ENCODE data around the gene NAALADL2.
"Not testable (repeated sequence)": the region's sequence is repeated elsewhere in the genome, so short reads cannot be mapped to it uniquely, and the experiment has no call there.

NAALADL2 gene

DNA sequence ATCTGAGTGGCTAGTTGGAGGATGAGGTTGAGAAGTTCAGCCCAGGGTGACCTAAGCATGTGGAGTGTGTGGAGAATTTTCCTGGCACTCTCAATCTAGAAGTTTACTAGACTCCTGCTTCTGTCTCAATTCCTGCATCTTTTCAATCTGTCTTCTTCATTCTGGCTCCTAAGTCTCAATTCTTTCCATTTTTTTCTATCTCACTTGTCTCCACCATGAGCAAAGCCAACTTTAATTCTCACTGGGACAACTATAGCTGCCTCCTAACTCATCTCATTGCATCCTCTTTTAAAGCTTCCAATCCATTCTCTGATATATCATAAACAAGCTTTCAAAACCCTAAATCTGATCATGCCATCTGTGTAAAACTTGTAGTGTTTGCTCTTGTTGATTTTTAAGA, 569.3 kb downstream of the NAALADL2 start:
- no peak for DNase-seq (ENCODE audit: low spot score)

DNA sequence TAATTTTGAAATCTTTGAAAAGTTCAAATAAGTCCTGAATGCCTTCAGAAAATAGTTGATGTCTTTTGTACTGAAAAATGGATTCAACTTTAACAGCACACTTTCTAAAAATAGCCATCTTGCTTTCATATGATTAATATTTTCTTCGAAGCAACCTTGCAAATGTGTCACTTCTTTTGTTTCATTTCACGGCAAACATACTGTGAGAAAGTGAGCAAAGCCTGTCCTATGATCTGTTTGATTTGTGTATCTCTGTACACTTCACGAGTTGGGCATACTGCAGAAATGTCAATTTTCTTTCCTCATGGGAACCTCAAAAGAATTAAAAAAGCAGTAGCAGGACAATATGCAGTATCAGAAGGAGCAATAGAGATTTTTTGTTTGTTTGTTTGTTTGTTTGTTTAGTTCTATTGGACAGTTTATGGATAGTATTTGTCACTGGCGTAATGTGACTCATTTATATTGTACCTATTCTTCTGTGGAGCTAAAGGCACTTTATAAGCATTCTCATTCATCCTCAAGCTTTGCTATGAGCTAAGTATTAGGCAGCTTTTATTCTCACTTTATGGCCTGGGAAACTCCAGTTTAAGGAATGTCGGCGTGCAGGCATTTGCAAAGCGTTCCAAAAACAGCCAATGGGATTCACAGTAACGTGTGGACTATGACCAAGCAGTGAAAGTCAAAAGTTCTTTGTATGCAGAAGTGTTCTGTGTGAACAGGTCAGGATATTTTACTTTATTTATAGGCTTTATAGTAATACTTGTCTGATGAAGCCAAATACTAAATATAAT, 572.0 kb downstream of the NAALADL2 start:
- no peak for DNase-seq (ENCODE audit: low spot score)

DNA sequence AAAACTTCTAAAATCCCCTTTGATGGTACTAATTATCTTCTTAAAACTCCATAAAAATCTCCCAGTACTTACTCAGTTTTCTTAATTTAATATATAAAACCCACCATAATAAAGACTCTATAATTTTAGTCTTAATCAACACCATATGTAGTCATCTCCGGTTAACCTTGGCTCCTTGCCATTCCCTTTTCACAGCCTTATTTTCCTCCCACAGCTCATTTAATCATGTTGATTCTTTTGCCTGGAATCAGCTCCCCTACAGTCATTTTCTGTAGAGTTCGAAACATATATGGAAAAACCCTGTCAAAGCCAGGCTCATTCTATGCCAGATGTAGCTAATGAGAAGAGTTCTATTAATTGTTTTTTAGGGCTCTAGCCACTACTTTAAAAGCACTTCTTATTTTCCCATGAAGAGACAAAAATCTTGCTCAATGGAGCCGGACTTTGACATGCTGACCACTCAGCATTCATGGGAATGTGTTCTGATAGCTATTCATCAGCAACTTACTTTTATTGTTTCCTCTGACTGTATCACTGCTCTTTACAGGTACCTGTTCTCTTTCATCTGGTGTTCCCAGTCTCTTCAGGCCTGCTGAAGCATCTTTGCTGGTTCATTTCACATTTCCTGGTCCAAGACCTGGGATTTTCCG, 573.4 kb downstream of the NAALADL2 start:
- peak; percentile 5 for DNase-seq (ENCODE audit: low spot score)

DNA sequence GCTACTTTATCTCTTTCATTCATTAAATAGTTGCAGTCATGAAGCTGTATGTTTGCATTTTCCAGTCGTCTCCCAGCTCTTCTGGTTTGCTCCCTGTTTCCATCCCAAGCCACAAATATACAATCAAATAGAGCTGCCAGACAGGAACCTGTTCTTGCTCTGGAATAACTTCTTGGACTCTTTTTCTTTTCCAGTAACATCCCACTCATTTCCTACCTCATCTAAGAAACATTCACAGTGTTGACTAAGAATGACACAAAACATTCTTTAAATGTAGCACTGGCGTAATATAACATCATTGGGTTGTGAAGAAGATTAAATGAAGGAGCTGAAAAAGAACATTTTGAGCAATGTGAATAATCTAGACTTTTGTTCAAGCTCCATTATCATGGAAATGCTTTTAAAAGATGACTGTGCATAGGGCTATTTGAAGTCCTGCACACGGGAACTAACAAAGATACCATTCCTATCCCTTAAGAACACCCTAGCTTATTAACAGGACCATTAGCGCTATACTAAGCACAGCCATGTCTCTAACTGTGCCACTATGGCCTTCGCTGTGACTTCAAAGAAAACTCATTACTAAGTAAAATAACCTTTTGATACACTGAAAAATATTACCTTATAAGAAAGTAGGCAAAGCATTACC, 574.0 kb downstream of the NAALADL2 start:
- peak; percentile 41 for DNase-seq (ENCODE audit: low spot score)

DNA sequence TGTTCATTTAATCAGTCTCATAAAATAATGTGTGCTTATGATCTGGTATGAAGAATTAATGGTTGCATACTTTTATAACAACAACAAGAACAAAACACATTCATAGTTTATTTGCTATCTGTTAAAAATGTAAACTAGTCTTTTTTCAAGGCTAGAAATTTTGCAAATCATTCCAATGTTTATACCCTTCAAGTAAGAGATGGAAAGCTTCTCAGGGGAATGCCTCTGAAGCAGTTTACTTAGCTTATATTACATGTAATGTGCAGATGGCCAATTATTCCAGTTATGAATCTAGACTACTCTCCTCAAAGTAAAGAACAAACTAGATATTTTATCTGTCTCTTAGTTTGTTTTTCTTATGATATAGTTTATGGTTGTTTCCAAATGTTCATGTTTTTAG, 575.4 kb downstream of the NAALADL2 start:
- no peak for DNase-seq (ENCODE audit: low spot score)

DNA sequence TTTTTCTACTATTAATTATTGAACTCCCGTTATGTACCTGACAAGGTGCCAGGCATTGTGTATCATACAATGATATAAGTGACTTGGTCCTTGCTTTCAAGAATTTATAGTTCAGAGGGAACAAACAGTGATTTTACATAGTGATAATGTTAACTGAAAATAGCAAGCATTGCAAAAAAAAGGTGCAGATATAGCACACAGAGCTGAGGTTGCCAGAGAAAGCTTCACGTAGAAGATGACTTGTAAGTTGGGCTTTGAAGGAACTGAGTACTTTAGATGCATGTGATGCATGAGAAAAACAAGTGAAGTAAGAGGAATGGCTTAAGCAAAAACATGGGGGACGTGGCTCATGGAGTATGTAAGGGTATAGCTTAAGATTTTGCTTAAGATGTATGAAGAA, 584.5 kb downstream of the NAALADL2 start:
- DNase-seq (ENCODE audit: low spot score) = no peak

DNA sequence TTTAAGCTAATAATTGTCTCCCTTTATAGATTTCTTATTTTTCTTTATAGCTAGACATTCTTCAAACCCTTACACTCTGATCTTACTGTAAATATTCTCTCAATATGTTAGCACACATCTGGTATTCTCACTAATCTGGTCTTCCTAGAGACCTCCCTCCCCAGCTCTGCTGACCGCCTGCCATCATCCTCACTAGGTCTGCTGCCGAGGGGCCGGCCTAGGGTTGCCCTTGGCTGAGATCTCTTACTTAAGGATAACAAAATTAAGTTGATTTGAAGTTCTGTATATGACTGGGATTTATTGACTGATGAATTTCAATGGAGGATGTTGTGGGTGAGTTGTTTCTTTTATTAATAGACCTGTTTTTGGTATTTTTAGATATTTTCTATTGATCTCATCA, 586.6 kb downstream of the NAALADL2 start:
- DNase-seq (ENCODE audit: low spot score) = no peak

DNA sequence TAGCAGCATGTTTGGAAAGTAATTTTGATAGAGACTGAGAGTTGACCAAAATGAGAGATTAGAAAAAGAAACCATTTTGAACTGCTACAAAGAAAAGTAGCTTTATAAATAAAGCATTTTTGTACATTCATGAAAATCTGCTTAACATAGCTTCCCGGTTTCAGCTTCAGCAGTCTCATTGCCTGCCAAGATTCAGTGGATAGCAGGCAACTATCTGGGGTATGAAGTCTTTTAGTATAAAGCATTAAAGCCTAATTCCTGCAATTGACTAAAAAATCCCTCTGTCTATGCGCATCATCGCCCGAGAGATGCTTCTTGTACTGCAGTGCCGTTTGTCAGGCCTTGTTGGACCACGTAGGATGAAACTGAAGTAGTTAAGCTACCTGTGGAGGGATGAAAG, 588.4 kb downstream of the NAALADL2 start:
- DNase-seq (ENCODE audit: low spot score) = no peak

DNA sequence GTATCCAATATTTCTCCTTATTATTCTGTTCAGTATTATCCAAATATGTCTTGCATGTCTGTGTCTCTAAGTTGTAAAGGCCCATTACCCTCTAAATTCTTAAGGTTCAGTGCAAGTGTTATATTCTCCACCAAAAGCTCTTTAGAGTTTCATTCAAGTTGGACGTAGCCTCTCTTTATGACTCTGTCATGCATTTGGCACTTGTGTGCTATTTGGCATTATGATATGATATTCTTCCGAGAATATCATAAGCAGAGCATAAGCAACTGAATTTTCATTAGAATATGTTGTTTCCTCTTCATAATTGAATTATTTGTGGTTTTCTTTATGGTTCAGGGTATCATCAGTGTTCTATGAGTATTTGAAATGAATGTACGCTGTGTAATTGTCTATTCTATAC, 594.2 kb downstream of the NAALADL2 start:
- DNase-seq (ENCODE audit: low spot score) = no peak

DNA sequence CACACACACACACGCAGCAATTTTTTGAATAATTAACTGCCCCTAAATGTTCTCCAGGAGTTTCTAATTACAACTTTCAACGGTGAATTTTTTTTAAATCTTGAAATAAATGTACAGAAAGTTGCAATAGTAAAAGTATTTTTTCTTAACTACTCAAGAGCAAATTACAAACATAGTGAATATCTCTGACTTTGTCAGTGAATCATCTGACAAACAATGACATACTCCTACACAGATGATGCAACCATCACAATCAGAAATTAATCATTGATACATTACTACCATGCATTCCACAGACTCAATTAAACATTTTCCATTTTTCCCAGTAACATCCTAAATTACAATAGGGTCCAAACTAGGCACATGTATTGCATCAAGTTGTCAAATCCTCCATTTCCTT, 597.3 kb downstream of the NAALADL2 start:
- DNase-seq (ENCODE audit: low spot score) = peak; percentile 12

DNA sequence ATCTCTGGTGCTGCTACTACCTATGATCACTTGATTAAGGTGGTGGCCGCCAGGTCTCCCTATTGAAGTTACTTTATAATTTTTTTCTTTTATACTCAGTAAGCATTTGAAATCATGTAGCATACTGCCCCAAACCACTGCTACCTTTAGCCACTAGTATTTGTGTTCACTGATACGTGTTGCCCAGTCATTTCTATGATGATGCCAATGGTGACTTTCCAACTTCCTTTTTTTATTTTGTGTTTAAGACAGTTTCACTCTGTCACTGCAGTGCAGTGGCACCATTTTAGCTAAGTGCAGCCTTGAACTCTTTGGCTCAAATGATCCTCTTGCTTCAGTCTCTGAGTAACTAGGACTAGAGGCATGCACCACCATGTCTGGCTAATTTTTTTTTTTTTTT, 598.2 kb downstream of the NAALADL2 start:
- DNase-seq (ENCODE audit: low spot score) = no peak

DNA sequence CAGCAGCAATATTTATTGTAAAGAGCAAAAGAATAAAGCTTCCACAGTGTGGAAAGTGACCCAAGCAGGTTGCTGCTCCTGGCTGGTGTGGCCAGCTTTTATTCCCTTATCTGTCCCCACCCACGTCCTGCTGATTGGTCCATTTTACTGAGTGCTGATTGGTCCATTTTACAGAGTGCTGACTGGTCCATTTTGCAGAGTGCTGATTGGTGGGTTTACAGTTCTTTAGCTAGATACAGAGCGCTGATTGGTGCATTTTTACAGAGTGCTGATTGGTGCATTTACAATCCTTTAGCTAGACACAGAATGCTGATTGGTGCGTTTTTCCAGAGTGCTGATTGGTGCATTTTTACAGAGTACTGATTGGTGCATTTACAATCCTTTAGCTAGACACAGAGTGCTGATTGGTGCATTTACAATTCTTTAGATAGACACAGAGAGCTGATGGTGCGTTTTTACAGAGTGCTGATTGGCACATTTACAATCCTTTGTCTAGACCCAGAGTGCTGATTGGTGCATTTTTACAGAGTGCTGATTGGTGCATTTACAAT, 601.8 kb downstream of the NAALADL2 start:
- not testable (repeated sequence) for DNase-seq (ENCODE audit: low spot score)

DNA sequence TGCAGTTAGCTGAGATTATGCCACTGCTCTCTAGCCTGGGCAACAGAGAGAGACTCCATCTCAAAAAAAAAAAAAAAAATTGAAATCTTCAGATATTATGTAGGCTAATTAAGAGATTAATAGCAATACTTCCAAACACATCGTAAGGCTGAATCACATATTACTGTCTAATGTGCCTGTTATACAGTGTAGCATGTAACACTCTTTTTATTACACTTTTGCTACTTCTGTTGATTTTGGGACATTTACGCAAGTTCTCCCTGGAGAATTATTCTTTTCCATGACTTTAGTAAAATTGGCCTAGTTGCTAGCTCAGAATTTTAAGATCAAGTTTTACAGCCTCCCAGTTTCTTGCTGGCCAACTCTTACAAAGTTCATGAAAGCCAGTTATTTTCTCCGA, 605.2 kb downstream of the NAALADL2 start:
- no peak for DNase-seq (ENCODE audit: low spot score)

DNA sequence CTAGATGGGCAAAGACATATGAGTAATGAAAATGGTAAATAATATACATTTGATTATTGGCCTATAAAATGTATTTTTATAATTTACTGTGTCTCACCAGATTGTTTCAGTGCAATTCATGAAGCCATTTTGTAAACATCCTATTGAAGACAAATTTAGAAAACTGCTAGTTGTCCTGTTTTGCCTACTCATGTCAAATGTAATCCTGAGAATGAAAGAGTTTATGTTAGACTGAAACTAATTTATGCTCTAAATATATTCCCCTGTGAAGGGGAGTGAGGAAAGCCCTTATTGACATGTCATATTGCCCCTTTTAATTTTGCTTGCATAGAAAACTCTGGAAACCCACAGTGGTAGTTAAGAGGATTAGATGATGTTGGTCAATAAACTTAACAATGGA, 610.0 kb downstream of the NAALADL2 start:
- DNase-seq (ENCODE audit: low spot score) = no peak

DNA sequence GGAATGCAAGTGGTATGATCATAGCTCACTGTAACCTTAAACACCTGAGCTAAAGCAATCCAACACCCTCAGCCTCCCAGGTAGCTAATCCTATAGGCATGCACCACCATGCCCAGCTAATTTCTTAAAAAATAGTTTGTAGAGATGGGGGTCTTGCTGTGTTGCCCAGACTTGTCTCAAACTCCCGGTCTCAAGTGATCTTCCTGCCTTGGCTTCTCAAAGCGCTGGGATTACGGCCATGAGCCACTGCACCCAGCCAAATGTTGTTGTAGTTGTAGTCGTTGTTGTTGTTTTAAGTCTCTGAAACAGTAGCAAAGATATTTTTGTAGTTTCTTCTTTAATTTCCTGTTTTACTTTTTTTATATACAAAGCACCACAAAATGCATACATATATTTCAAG, 616.6 kb downstream of the NAALADL2 start:
- DNase-seq (ENCODE audit: low spot score) = no peak

DNA sequence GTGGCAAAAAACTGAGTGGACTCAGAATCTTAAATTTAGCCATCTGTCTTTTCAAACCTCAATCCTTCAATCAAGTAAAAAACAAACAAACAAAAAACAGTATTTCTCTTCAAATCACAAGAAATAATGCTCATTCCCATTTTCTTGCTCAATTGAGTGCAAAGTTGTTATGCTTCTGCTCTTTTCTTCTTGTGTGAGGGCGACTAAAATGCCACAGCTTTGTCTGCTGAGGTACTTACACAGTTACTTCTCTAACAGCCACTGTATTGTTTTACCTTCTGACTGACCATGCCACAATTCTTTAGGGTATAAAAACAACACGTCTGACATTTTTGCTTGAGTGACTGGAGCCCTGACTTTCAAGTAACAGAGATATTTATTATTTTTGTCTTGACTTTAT, 617.4 kb downstream of the NAALADL2 start:
- no peak for DNase-seq (ENCODE audit: low spot score)

DNA sequence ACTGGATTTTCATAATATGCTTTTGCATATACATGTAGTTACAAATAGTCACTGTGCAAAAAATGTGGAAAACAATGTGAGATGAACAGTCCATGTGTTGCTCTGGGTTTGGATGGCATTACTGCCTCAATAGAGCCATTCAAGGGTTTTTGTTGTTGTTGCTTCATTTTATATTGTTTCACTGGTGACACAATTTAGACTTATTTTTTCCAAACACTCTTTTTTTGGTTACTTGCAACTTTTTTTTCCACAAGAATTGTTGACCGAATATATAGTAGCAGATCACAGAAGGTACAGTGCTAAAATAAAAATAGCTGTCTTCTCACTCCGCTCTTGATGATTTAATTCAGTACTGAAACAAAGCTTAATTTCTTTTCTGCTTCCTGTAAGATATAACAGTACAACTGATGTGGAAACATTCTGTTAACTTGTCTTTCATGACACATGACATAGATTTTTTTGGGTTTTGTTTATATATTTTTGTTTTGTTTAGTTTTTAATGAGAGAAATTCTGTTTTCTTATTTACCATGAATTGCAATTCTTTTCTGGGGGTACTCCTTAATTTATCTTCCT, 618.6 kb downstream of the NAALADL2 start:
- DNase-seq (ENCODE audit: low spot score) = no peak

DNA sequence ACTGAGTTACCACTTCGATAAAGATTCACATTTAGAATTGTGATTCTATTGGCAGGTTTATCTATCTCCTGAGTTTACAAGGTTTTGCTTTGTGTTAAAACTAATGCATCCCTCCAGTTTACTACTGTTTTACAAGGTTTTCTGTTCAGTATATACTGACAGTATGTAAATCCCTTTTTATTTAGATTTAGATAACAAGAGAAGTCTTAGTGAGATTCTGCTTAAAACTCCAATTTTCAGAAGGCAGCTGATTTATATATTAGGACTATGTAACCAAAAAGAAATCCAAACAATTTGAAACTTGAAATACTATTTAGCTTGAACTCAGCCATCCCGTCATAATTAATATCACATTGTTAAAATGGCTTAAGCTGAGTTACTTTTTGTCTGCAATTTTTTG, 619.2 kb downstream of the NAALADL2 start:
- peak; percentile 6 for DNase-seq (ENCODE audit: low spot score)

DNA sequence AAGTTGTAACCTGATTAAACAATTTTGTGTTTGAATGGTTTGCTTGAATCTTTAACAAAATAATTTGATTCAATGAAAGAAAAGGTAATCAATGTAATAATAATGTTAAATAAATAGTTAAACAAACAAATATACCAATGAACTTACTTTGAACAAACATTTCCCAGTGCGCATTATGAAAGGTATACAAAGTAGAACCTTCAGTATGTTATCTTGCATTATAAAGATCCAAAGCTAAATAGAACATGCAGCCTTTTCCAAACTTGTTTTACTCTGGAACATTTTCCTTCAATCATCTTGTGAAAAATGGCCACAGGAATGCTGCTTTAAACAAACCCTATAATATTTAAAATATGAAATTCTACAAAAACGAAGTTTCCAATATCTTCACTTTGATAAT, 620.0 kb downstream of the NAALADL2 start:
- DNase-seq (ENCODE audit: low spot score) = no peak

DNA sequence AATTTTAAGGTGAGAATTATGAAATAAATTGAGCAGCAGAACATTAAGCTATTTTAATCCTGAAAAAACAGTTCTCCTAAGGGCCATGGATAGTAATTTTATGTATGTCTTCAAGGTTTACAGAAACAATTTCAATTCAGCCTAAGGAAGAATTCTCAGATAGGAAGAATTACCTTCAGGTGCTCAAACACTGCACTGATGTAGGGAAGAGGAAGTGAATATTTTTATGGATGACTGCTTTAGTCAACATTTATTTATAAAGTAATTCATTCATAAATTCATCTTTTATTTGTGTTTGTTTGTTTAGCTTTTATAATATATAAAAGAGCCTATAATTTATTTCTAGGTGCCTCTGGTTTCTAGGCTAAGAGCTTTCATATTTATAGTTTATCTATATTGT, 620.7 kb downstream of the NAALADL2 start:
- no peak for DNase-seq (ENCODE audit: low spot score)

DNA sequence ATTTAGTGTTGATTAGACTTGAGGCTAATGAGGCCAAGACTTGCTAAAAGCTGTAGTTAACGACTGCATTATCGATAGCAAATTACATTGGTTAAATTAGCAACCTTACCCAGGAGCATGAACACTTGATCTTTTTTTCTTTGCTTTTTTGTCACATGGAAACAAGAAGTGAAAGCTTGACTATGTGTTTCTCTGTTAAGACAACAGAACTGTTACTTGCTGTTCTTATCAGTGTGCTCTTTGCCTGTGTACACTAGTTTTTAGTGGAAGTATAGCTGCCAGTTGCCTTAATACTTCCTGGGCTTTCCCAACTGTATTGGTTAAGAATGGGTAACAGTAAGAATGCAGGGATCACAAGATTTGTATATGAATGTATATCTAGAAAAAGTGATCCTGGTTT, 625.5 kb downstream of the NAALADL2 start:
- DNase-seq (ENCODE audit: low spot score) = no peak

DNA sequence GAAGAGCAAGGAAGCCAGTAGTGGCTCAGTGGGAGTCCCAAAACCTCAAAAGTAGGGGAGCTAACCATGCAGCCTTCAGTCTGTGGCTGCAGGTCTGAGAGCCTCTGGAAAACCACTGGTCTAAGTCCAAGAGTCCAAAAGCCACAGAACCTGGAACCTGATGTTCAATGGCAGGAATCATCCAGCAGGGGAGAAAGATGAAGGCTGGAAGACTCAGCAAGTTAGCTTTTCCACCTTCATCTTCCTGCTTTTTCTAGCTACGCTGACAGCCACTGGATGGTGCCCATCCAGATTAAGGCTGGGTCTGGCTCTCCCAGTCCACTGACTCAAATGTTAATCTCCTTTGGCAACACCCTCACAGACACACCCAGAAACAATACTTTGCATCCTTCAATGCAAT, 626.3 kb downstream of the NAALADL2 start:
- DNase-seq (ENCODE audit: low spot score) = no peak

DNA sequence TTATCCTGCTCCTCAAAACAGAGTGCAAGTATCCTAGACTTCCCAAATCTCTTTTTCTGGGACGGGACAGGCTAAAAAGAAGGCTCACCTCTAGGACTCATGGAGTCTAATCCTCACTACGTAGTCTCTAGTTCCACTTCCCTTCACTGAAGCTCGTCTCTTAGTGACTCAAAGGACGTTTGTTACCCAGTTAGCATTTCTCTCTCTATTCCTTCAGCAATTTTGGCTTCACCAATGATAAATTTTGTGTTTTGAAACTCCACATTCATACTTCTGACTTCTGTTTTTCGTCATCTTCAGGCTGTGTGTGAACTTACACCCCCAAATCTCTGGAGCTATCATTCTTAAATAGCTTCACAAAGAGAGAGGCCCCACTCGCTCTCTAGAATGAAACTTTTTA, 627.1 kb downstream of the NAALADL2 start:
- DNase-seq (ENCODE audit: low spot score) = no peak
